Measurements from ENCODE around the gene ASB3. TPM values are rescaled to one million over a fixed set of nuclear protein-coding genes. Genes with fewer than 3 reads are reported as not detected.
A peak's percentile ranks its signal among the peaks of the same experiment; 100 is the strongest.

Gene ASB3
- total RNA-seq, 1 experiment from 2014 or later, result 11.9 TPM

DNA sequence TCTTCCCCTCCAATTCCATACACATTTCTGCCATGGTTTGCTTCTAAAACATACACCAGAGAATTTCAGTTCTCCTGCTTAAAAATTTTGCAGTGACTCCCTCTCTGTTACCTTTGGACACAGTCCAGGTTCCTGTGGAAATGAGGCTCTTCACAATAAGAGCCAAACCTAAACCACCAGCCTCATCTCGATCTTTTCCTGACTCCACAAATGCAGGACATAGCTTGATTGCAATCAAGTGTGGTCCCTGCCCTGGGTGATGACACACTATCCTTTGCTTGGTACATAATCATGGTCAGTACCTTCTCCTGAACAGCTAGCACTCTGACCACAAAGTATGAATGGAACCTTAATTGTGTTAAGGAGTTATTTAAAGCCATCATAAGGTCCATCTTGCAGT, 154.0 kb downstream of the ASB3 start:
- Histone ChIP-seq H3K27me3 (ENCODE audit: low read length) (no peaks in the 10 kb centered on the region), H3K9ac (ENCODE audit: low read length) (no peak overlapping the region), H3K4me1 (ENCODE audit: insufficient read depth, low read length) (no peaks in the 10 kb centered on the region; the same call in 1 of the 2 replicates), H4K20me1 (ENCODE audit: low read length) (no peaks in the 10 kb centered on the region), H2AFZ (ENCODE audit: low read length) (no peak overlapping the region), H3K9me3 (ENCODE audit: low read length) (no peaks in the 10 kb centered on the region), H3K27ac (ENCODE audit: low read length) (no peak overlapping the region), H3K4me3 (ENCODE audit: low read length) (no peak overlapping the region), H3F3A (ENCODE audit: low read length, unreplicated experiment) (no peaks in the 10 kb centered on the region), H3K79me2 (ENCODE audit: low read length) (no peaks in the 10 kb centered on the region), H3K9me2 (replicated peaks; ENCODE audit: low read length) (no peaks in the 10 kb centered on the region), H3K36me3 (ENCODE audit: low read depth, low read length) (no peaks in the 10 kb centered on the region), H3K4me2 (ENCODE audit: low read length) (no peak overlapping the region)
- DNase-seq, result peak; percentile 10
- intact Hi-C loops (cut with micrococcal nuclease), result no loop called here
- ChIA-PET POLR2A (ENCODE audit: unreplicated experiment) (no interaction called here), CTCF (no interaction called here)
- ATAC-seq, result no peak
- no TSS peak for BruUV-seq (replicated peaks)
- TF ChIP-seq, protein P1, sequence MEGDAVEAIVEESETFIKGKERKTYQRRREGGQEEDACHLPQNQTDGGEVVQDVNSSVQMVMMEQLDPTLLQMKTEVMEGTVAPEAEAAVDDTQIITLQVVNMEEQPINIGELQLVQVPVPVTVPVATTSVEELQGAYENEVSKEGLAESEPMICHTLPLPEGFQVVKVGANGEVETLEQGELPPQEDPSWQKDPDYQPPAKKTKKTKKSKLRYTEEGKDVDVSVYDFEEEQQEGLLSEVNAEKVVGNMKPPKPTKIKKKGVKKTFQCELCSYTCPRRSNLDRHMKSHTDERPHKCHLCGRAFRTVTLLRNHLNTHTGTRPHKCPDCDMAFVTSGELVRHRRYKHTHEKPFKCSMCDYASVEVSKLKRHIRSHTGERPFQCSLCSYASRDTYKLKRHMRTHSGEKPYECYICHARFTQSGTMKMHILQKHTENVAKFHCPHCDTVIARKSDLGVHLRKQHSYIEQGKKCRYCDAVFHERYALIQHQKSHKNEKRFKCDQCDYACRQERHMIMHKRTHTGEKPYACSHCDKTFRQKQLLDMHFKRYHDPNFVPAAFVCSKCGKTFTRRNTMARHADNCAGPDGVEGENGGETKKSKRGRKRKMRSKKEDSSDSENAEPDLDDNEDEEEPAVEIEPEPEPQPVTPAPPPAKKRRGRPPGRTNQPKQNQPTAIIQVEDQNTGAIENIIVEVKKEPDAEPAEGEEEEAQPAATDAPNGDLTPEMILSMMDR (conservative IDR thresholded peaks at IDR 0.05; ENCODE audit: low read depth, low read length), result no peak
- TF ChIP-seq EZH2 (IDR thresholded peaks at IDR 0.05; ENCODE audit: low read length, unreplicated experiment) (no peak), EZH2phosphoT487 (IDR thresholded peaks at IDR 0.05; ENCODE audit: borderline replicate concordance, low read length) (no peak)

DNA sequence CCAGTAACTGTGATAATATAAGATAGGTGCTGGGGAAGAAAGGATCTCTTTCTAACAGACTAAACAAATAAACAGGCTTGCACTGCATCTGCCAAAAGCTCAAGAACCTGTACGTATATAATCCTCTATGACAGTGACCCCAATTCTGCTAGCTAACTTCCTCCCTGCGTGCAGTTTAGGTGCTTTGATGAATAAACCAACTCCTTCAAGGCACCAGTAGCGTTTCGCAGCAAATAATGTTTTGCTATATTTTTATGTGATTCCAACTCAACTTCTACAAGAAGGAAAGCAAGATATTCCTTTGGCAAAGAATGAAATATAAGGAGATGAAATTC, 154.7 kb downstream of the ASB3 start:
- Histone ChIP-seq H3K27ac (ENCODE audit: low read length) (no peak overlapping the region), H3K4me1 (ENCODE audit: insufficient read depth, low read length) (no peaks in the 10 kb centered on the region; the same call in 1 of the 2 replicates), H3K4me2 (ENCODE audit: low read length) (no peak overlapping the region), H3F3A (ENCODE audit: low read length, unreplicated experiment) (no peaks in the 10 kb centered on the region), H4K20me1 (ENCODE audit: low read length) (no peaks in the 10 kb centered on the region), H2AFZ (ENCODE audit: low read length) (no peak overlapping the region), H3K79me2 (ENCODE audit: low read length) (no peaks in the 10 kb centered on the region), H3K36me3 (ENCODE audit: low read depth, low read length) (no peaks in the 10 kb centered on the region), H3K9ac (ENCODE audit: low read length) (no peak overlapping the region), H3K4me3 (ENCODE audit: low read length) (no peak overlapping the region), H3K9me2 (replicated peaks; ENCODE audit: low read length) (no peaks in the 10 kb centered on the region), H3K9me3 (ENCODE audit: low read length) (no peaks in the 10 kb centered on the region), H3K27me3 (ENCODE audit: low read length) (no peaks in the 10 kb centered on the region)
- intact Hi-C loops (cut with micrococcal nuclease), result no loop called here
- no TSS peak for BruUV-seq (replicated peaks)
- DNase-seq, result no peak
- ChIA-PET CTCF (no interaction called here), POLR2A (ENCODE audit: unreplicated experiment) (interaction anchor here (0.7 kb wide), 1 partner anchor 55 kb away, joined by 3 read pairs; no protein-coding TSS in a partner anchor)
- TF ChIP-seq EZH2 (IDR thresholded peaks at IDR 0.05; ENCODE audit: low read length, unreplicated experiment), result no peak
- TF ChIP-seq, protein P1 (conservative IDR thresholded peaks at IDR 0.05; ENCODE audit: low read depth, low read length), result no peak
- ATAC-seq, result no peak

DNA sequence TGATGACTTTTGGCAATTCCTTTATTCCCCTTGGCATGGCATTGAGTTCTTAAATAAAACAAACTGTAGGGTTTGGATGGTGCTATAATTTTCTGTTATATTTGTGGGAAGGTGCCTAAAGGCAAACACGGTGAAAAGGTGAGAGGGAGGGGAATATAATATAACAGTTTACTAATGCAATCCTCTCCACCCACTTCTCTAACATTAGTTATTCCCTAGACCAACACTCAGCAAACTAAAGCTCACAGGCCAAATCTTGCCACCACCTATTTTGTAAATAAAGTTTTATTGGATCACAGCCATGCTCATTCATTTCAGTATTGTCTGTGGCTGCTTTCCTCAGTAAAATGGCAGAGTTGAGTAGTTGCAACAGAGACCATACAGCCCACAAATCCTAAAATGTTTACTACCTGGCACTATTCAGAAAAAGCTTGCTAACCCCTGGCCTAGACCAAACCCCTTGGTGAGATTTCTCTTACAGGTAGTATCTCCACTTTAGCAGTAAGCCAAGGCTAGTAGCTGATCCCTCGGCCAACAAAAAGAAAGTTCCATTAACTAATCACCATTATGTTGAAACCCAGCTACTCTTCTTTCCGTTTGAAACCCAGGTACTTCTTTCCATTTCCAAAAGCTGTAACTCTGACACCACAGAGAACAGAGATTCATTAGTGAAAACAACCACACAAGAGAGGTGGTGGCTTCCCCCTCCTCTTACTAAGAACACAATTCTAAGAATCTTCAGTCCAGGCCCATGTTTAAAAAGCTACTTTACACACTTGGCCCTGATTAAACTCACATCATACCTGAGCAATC, 155.2 kb downstream of the ASB3 start:
- no peaks in the 10 kb centered on the region for H3K36me3 ChIP-seq (ENCODE audit: low read depth, low read length)
- H2AFZ ChIP-seq (ENCODE audit: low read length), result no peak overlapping the region
- no peak overlapping the region for H3K4me2 ChIP-seq (ENCODE audit: low read length)
- no TSS peak for BruUV-seq (replicated peaks)
- ATAC-seq (no peak), DNase-seq (no peak)
- TF ChIP-seq EZH2 (IDR thresholded peaks at IDR 0.05; ENCODE audit: low read length, unreplicated experiment), result no peak
- no peak for TF ChIP-seq EZH2phosphoT487 (IDR thresholded peaks at IDR 0.05; ENCODE audit: borderline replicate concordance, low read length)
- TF ChIP-seq, protein P1 (conservative IDR thresholded peaks at IDR 0.05; ENCODE audit: low read depth, low read length), result no peak
- no peaks in the 10 kb centered on the region for H4K20me1 ChIP-seq (ENCODE audit: low read length)
- ChIA-PET CTCF (no interaction called here), POLR2A (ENCODE audit: unreplicated experiment) (interaction anchor here (0.7 kb wide), 1 partner anchor 55 kb away, joined by 3 read pairs; no protein-coding TSS in a partner anchor)
- no peaks in the 10 kb centered on the region; the same call in 1 of the 2 replicates for H3K4me1 ChIP-seq (ENCODE audit: insufficient read depth, low read length)
- intact Hi-C loops (cut with micrococcal nuclease), result no loop called here
- H3F3A ChIP-seq (ENCODE audit: low read length, unreplicated experiment), result no peaks in the 10 kb centered on the region
- no peak overlapping the region for H3K27ac ChIP-seq (ENCODE audit: low read length)
- no peaks in the 10 kb centered on the region for H3K9me2 ChIP-seq (replicated peaks; ENCODE audit: low read length)
- H3K9me3 ChIP-seq (ENCODE audit: low read length), result no peaks in the 10 kb centered on the region
- no peak overlapping the region for H3K9ac ChIP-seq (ENCODE audit: low read length)
- no peaks in the 10 kb centered on the region for H3K79me2 ChIP-seq (ENCODE audit: low read length)
- H3K4me3 ChIP-seq (ENCODE audit: low read length), result no peak overlapping the region
- H3K27me3 ChIP-seq (ENCODE audit: low read length), result no peaks in the 10 kb centered on the region

Measured in PC-3 (cell line).